Peyer's patch (tissue), 4 donors: ENCODE results near the gene DCT.

Source experiments
- CTCF ChIP-seq, 6 experiments: fragments of 450-650 bp in 4 of 6; fragments of 200-600 bp in 2 of 6; sonication (generic) in 1 of 6; IDR thresholded peaks; one replicate each; pipeline ENCODE4 v1.5.1; 2017 to 2019; ENCODE audit warnings: antibody characterized with exemption in 6 of 6, mild to moderate bottlenecking in 3 of 6, moderate library complexity in 1 of 6
- POLR2A ChIP-seq, 2 donors: fragments of 450-650 bp; IDR thresholded peaks; one replicate each; pipeline ENCODE4 v1.5.1; 2017; ENCODE audit warnings: antibody characterized with exemption in 2 of 2, mild to moderate bottlenecking in 2 of 2, moderate library complexity in 2 of 2

- no peak for TF ChIP-seq CTCF (IDR thresholded peaks at IDR 0.05)
- no peak for TF ChIP-seq POLR2A (IDR thresholded peaks at IDR 0.05)
Observed at GRCh38 chr13:94525781-94526180, 46.3 kb upstream of the DCT start.
